K562 (cell line): Measurements from ENCODE around the gene ART4. TPM values are rescaled to one million over a fixed set of nuclear protein-coding genes. Genes with fewer than 3 reads are reported as not detected.

Source experiments
- ASH1L ChIP-seq: fragments of 450-650 bp; IDR thresholded peaks from 2 replicates; pipeline ENCODE4 v1.6.1; 2018; ENCODE audit warnings: borderline replicate concordance, mild to moderate bottlenecking, low read depth; ENCODE audit not compliant: partially characterized antibody
- BRD9 ChIP-seq: fragments of 450-650 bp; IDR thresholded peaks from 2 replicates; pipeline ENCODE4 v1.6.1; 2018; ENCODE audit warnings: low read depth; ENCODE audit not compliant: partially characterized antibody
- CBFA2T2 ChIP-seq: fragments of 450-650 bp; conservative IDR thresholded peaks from 2 replicates; pipeline ENCODE4 v1.6.1; 2017; ENCODE audit warnings: mild to moderate bottlenecking
- ESRRB ChIP-seq: fragments of 250-450 bp; sonication (Bioruptor Pico); IDR thresholded peaks from 2 replicates; pipeline ENCODE4 v1.5.0; 2020; ENCODE audit warnings: mild to moderate bottlenecking, moderate library complexity, borderline replicate concordance
- FIP1L1 ChIP-seq: fragments of 200-400 bp; formaldehyde crosslinking; IDR thresholded peaks from 2 replicates; pipeline ENCODE4 v1.6.1; 2018; ENCODE audit warnings: mild to moderate bottlenecking, low read depth, low read length; ENCODE audit not compliant: poor library complexity, severe bottlenecking
- FOXA1 ChIP-seq: fragments of 450-650 bp; IDR thresholded peaks from 2 replicates; pipeline ENCODE4 v1.6.1; 2016; ENCODE audit warnings: mild to moderate bottlenecking, borderline replicate concordance
- FUS ChIP-seq: fragments of 200-400 bp; formaldehyde crosslinking; optimal IDR thresholded peaks from 2 replicates; pipeline ENCODE3; 2017; ENCODE audit warnings: low read depth, low read length
- HMGXB4 ChIP-seq: sonication (generic); formaldehyde crosslinking; IDR thresholded peaks from 2 replicates; pipeline ENCODE4 v1.8.1; 2023; ENCODE audit warnings: mild to moderate bottlenecking, missing genetic modification reagents
- HNRNPLL ChIP-seq: fragments of 200-400 bp; formaldehyde crosslinking; IDR thresholded peaks from 2 replicates; pipeline ENCODE4 v1.6.1; 2017; ENCODE audit warnings: low read length, low read depth, mild to moderate bottlenecking; ENCODE audit not compliant: poor library complexity, severe bottlenecking
- IRF9 ChIP-seq: fragments of 450-650 bp; IDR thresholded peaks from 2 replicates; pipeline ENCODE4 v1.6.1; 2016; ENCODE audit warnings: missing biosample characterization, missing genetic modification characterization
- KAT2B ChIP-seq: IDR thresholded peaks from one replicate; pipeline ENCODE4 v1.6.1; 2012; ENCODE audit warnings: low read depth, mild to moderate bottlenecking, control low read depth, inconsistent platforms, low read length, moderate library complexity
- MCM7 ChIP-seq, 2 experiments: fragments of 450-650 bp; IDR thresholded peaks; 2 replicates each; pipeline ENCODE4 v1.6.1; 2016 to 2018
- PTBP1 ChIP-seq: fragments of 200-400 bp; formaldehyde crosslinking; IDR thresholded peaks from 2 replicates; pipeline ENCODE4 v1.6.1; 2017; ENCODE audit warnings: low read depth, low read length
- SP2 ChIP-seq: IDR thresholded peaks from 2 replicates; pipeline ENCODE4 v1.6.1; 2011; ENCODE audit warnings: mild to moderate bottlenecking, low read depth, low read length, moderate library complexity; ENCODE audit not compliant: poor library complexity, severe bottlenecking; ENCODE audit errors: extremely low read depth
- TGIF2 ChIP-seq: sonication (generic); formaldehyde crosslinking; IDR thresholded peaks from 2 replicates; pipeline ENCODE4 v1.8.1; 2022; ENCODE audit warnings: mild to moderate bottlenecking, missing genetic modification reagents, moderate library complexity
- USF1 ChIP-seq: sonication (generic); formaldehyde crosslinking; IDR thresholded peaks from 2 replicates; pipeline ENCODE4 v1.9.0; 2022; ENCODE audit warnings: mild to moderate bottlenecking, missing genetic modification reagents
- ZNF395 ChIP-seq: fragments of 200-800 bp; sonication (Bioruptor generic); IDR thresholded peaks from 2 replicates; pipeline ENCODE4 v1.6.1; 2017; ENCODE audit warnings: missing genetic modification characterization, missing compliant biosample characterization
- ZNF830 ChIP-seq: fragments of 250-450 bp; sonication (Bioruptor Pico); IDR thresholded peaks from 2 replicates; pipeline ENCODE4 v1.5.0; 2021; ENCODE audit warnings: mild to moderate bottlenecking
- polyA plus RNA-seq, 8 experiments: library from polyadenylated mRNA; depleted of rRNA in 4 of 8; stranded (reverse) in 5 of 8; unstranded in 3 of 8; fragments of >200 nt; fragmentation: Nextera tagmentation in 2 of 8; fragmentation: Illumina TruSeq in 1 of 8; extraction: Ambion mirVana in 2 of 8; extraction: Trizol in 1 of 8; gene quantifications; 2 replicates each; pipeline versions ENCODE4 v1.2.1 to v1.2.3, GENCODE V29; 2011 to 2014; ENCODE audit warnings: inconsistent platforms in 1 of 8, missing spikeins in 1 of 8
- total RNA-seq, 7 experiments: library from RNA; depleted of rRNA in 6 of 7; stranded (reverse); fragments of >200 nt in 6 of 7; fragmentation: Illumina TruSeq in 2 of 7; extraction: Trizol in 2 of 7; gene quantifications; 2 replicates each; pipeline versions ENCODE4 v1.2.1 to v1.2.3, GENCODE V29; 2011 to 2021; ENCODE audit warnings: low replicate concordance in 1 of 7
- TF ChIP-seq, protein P1 (sequence below): fragments of 250-450 bp; sonication (Bioruptor Pico); IDR thresholded peaks from 2 replicates; pipeline ENCODE4 v1.5.0; 2021
- TF ChIP-seq, protein P2 (sequence below): sonication (generic); formaldehyde crosslinking; IDR thresholded peaks from 2 replicates; pipeline ENCODE4 v1.8.0; 2022; ENCODE audit warnings: mild to moderate bottlenecking, missing genetic modification reagents

Gene ART4
- total and polyA plus RNA-seq, 9 of the 15 experiments (the other 6 are each of a cell fraction or from before 2014, with no cell fraction given), result 0.07 TPM; not detected in 8

GRCh38 chr12:14803011-14803829 is 40.1 kb downstream of the ART4 start, which contains the start of the genes C12orf60 and WBP11 (continued):
- TF ChIP-seq ZNF830 (no peak), PTBP1 (no peak), BRD9 (no peak), ESRRB (CRISPR knock-in tag) (no peak), MCM7 (IDR thresholded peaks at IDR 0.05) (no peak), ZNF395 (CRISPR knock-in tag) (no peak), HMGXB4 (CRISPR knock-in tag) (no peak), FUS (no peak), IRF9 (tag) (no peak), ASH1L (peak; percentile 50), FIP1L1 (no peak), HNRNPLL (peak; percentile 55), KAT2B (no peak), USF1 (CRISPR knock-in tag) (no peak), FOXA1 (no peak), TGIF2 (CRISPR knock-in tag) (no peak), SP2 (peak; percentile 77), CBFA2T2 (no peak)
- TF ChIP-seq, protein P1, sequence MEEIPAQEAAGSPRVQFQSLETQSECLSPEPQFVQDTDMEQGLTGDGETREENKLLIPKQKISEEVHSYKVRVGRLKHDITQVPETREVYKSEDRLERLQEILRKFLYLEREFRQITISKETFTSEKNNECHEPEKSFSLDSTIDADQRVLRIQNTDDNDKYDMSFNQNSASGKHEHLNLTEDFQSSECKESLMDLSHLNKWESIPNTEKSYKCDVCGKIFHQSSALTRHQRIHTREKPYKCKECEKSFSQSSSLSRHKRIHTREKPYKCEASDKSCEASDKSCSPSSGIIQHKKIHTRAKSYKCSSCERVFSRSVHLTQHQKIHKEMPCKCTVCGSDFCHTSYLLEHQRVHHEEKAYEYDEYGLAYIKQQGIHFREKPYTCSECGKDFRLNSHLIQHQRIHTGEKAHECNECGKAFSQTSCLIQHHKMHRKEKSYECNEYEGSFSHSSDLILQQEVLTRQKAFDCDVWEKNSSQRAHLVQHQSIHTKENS, result no peak
- TF ChIP-seq, protein P2, sequence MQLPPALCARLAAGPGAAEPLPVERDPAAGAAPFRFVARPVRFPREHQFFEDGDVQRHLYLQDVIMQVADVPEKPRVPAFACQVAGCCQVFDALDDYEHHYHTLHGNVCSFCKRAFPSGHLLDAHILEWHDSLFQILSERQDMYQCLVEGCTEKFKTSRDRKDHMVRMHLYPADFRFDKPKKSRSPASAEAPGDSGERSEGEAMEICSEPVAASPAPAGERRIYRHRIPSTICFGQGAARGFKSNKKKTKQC (CRISPR knock-in tag), result no peak
